Bronchial epithelial cell (primary cell): Measurements from ENCODE around the gene IFIT2. TPM values are rescaled to one million over a fixed set of nuclear protein-coding genes. Genes with fewer than 3 reads are reported as not detected.
"Not testable (repeated sequence)": the region's sequence is repeated elsewhere in the genome, so short reads cannot be mapped to it uniquely, and the experiment has no call there.

Experiments
- DNase-seq: peaks from one replicate; pipeline ENCODE4 v3.0.0-alpha.2; 2010; ENCODE audit warnings: low read depth
- FAIRE-seq: peaks from 2 replicates; lab custom pipeline; 2011; peaks lifted over from hg19 to GRCh38; lab: Jason Lieb, UNC
- H3K27me3 ChIP-seq: 2 replicates; pipeline ENCODE4 v1.5.1; 2011; ENCODE audit warnings: low read length; ENCODE audit not compliant: control insufficient read depth, insufficient read depth
- H3K36me3 ChIP-seq: 2 replicates; pipeline ENCODE4 v1.5.1; 2011; ENCODE audit warnings: low read length; ENCODE audit not compliant: control insufficient read depth, insufficient read depth
- H3K4me3 ChIP-seq: 2 replicates; pipeline ENCODE4 v1.5.1; 2011; ENCODE audit warnings: mild to moderate bottlenecking, low read depth, low read length, control low read depth
- total RNA-seq: library from RNA; depleted of rRNA; stranded (reverse); fragments of >200 nt; gene quantifications from 2 replicates; pipeline ENCODE4 v1.2.1, GENCODE V29; 2014
- TF ChIP-seq, protein P1 (sequence below): IDR thresholded peaks from 2 replicates; pipeline ENCODE4 v1.5.1; 2011; ENCODE audit warnings: mild to moderate bottlenecking, moderate library complexity, low read length, control low read depth, inconsistent platforms; ENCODE audit not compliant: insufficient read depth, severe bottlenecking

IFIT2 gene
- total RNA-seq, 1 donor from 2014 or later = 0.26 TPM

DNA sequence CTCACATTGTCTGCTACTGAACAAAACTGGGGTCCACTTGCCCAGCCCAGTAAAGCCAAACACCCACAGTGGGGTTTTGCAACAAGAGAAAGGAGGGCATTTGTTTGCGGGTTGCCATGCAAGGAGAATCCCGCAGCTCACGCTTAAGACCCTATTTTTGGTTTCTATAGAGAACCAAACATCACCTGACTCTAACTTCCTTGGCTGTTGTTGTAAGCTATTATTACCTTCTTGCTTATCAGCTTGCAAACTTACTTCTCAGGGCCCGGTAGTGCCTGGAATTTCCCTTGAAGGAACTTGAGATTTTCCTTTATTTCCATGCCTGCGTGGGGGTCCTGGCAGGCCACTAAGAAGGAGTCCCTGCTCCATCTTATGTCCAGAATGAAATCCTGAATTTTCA lies 46.6 kb downstream of the IFIT2 start:
- Histone ChIP-seq H3K36me3 (no peaks in the 10 kb centered on the region), H3K4me3 (no peak overlapping the region), H3K27me3 (no peaks in the 10 kb centered on the region)
- DNase-seq (no peak), FAIRE-seq (no peak)
- TF ChIP-seq, protein P1, sequence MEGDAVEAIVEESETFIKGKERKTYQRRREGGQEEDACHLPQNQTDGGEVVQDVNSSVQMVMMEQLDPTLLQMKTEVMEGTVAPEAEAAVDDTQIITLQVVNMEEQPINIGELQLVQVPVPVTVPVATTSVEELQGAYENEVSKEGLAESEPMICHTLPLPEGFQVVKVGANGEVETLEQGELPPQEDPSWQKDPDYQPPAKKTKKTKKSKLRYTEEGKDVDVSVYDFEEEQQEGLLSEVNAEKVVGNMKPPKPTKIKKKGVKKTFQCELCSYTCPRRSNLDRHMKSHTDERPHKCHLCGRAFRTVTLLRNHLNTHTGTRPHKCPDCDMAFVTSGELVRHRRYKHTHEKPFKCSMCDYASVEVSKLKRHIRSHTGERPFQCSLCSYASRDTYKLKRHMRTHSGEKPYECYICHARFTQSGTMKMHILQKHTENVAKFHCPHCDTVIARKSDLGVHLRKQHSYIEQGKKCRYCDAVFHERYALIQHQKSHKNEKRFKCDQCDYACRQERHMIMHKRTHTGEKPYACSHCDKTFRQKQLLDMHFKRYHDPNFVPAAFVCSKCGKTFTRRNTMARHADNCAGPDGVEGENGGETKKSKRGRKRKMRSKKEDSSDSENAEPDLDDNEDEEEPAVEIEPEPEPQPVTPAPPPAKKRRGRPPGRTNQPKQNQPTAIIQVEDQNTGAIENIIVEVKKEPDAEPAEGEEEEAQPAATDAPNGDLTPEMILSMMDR = no peak

DNA sequence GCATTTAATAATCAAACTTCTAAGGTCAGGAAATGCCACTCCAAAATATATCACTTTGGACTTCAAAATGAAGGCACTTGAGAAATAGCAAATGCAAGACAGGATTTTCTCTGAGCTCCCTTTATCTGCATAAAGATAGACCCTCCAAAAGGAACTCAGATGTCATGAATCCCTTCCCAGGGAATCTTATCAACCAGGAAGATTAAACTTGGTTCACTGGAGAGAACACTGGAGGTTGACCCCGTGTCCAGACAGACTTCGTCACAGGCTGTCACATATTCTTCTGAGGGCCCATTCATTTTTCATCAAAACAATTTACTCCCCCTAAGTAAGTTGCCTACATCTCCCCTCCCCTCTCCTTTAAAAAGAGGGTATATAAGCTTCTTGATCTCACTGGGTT lies 47.1 kb downstream of the IFIT2 start:
- FAIRE-seq = no peak
- Histone ChIP-seq H3K4me3 (no peak overlapping the region), H3K36me3 (no peaks in the 10 kb centered on the region), H3K27me3 (no peaks in the 10 kb centered on the region)
- TF ChIP-seq, protein P1 = no peak
- no peak for DNase-seq

DNA sequence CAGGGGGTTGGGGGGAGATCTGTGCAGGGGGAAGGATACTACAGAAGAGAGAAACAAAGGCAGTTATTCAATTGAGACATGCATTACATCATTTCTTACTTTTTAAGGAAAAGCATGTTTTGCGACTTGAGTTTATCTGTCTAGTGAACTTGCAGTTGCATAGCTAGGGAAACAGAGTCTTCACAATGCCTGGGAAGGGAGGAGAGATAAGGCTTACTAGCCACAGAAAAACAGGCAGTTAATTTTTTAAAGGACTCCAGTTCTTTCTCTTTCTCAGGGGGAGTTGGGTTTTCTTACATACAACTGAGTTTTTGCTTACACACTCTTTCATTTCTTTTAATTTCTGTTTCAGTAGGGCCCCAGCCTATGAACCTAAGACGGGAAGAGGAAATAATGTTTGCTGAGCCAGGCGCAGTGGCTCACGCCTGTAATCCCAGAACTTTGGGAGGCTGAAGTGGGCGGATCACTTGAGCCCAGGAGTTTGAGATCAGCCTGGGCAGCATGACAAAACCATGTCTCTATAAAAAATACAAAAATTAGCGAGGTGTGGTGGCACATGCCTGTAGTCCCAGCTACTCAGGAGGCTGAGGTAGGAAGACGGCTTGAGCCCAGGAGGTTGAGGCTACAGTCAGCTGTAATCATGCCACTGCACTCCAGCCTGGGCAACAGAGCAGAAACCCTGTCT lies 48.9 kb downstream of the IFIT2 start:
- FAIRE-seq = not testable (repeated sequence)

DNA sequence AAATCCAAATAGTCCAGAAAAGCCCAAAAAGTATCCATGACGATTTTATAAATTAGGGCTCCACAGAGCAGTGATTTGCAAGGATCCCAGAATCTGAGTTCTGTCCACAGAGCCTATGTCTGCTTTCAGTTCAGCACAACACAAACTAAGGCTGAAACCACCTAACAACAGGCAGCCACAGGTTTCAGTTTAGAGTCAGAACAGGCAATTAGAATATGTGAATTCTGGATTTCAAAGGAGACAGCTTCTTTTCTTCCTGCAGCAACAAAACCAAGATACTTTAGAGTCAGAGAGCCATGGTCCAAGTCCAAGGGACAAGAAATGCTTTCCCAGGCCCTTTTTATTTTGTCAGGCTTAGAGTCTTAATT lies 49.5 kb downstream of the IFIT2 start:
- DNase-seq (peak; percentile 40), FAIRE-seq (no peak)
- TF ChIP-seq, protein P1 = no peak
- no peaks in the 10 kb centered on the region for H3K36me3 ChIP-seq
- H3K27me3 ChIP-seq = no peaks in the 10 kb centered on the region
- no peak overlapping the region for H3K4me3 ChIP-seq

More for the DNA sequence above, 48.9 kb downstream of the IFIT2 start:
- not testable (repeated sequence) for H3K27me3 ChIP-seq, H3K4me3 ChIP-seq, H3K36me3 ChIP-seq
- DNase-seq = peak; percentile 35

DNA sequence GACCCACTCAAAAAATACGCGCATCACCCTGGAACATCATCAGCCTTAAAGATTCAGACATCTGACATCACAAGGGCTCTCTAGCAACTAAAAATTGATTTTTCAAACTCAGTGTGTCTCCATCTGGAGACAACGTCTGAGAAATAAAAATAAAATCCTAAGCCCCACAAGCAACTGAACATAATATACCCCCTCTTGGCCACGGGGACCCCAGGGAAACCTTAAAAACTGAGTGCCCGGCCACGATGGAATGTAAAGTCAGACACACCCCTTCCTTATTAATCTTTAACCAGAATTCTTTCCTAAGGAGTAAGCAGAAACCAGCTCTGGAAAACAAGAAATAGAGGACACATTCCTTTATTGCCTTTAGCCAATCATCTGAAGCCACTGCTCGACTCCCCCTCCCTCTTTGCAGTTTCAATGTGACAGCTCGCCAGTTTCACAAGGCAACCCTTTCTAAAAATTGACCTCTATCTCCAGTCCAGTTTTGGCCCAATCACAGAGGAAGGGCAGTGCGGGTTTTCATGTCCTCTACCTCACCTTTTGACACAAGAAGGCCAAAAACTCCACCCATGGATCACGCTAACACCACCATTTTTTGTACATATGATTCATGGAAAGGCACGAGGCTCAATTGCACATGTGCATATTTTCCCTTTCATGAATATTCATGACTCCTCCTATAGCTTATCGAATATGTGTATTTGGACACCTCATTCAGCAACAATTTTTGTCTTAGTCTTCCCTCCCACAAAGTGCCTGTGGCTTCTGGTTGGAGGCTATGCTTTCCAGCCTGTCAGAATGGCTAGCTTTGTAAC lies 50.1 kb downstream of the IFIT2 start:
- Histone ChIP-seq H3K4me3 (no peak overlapping the region), H3K36me3 (no peaks in the 10 kb centered on the region), H3K27me3 (no peaks in the 10 kb centered on the region)
- TF ChIP-seq, protein P1 = no peak
- FAIRE-seq = peak; percentile 50
- DNase-seq = peak; percentile 94

DNA sequence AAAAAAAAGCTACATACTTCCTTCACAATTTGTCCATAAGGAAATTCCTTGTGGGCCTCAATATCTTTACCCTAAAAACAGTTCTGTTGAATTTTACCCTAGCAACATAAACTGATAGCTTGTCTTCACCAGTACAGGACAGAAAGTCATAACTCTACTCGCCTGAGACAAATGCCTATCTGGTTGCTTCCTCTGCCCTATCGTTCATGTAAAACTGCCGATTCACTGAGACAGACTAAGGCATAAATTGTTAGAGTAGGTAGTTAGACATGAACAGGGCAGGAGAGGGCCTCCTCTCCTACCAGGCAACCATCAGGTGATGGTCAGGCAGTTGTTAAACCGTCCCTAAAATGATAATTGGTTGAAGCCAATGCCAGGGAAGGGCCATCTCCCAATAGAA lies 51.0 kb downstream of the IFIT2 start:
- no peak overlapping the region for H3K4me3 ChIP-seq
- FAIRE-seq = no peak
- H3K27me3 ChIP-seq = no peaks in the 10 kb centered on the region
- H3K36me3 ChIP-seq = no peaks in the 10 kb centered on the region
- no peak for DNase-seq
- TF ChIP-seq, protein P1 = no peak
